HepG2 (cell line): ENCODE data around the gene IL27RA. TPM values are rescaled to one million over a fixed set of nuclear protein-coding genes. Genes with fewer than 3 reads are reported as not detected.

Source experiments
- FOXA3 ChIP-seq: IDR thresholded peaks from 2 replicates; pipeline ENCODE4 v1.6.1; 2016; ENCODE audit warnings: missing genetic modification reagents, missing compliant biosample characterization
- GABPB1 ChIP-seq: IDR thresholded peaks from 2 replicates; pipeline ENCODE4 v1.6.1; 2016; ENCODE audit warnings: mild to moderate bottlenecking, missing genetic modification reagents, moderate library complexity, missing compliant biosample characterization
- KDM3A ChIP-seq: IDR thresholded peaks from 2 replicates; pipeline ENCODE4 v1.6.1; 2018; ENCODE audit warnings: low read depth, missing compliant biosample characterization
- NFE2 ChIP-seq: sonication (generic); formaldehyde crosslinking; IDR thresholded peaks from 2 replicates; pipeline ENCODE4 v1.4.0; 2020; ENCODE audit warnings: missing genetic modification reagents
- NFYC ChIP-seq: IDR thresholded peaks from 2 replicates; pipeline ENCODE4 v1.6.1; 2016; ENCODE audit warnings: missing genetic modification reagents, missing compliant biosample characterization
- NR2F6 ChIP-seq, 2 experiments: IDR thresholded peaks; 2 replicates each; pipeline ENCODE4 v1.6.1; 2016; ENCODE audit warnings: antibody characterized with exemption in 1 of 2, mild to moderate bottlenecking in 1 of 2
- PAWR ChIP-seq: sonication (generic); formaldehyde crosslinking; IDR thresholded peaks from 2 replicates; pipeline ENCODE4 v1.4.0; 2020; ENCODE audit warnings: missing genetic modification reagents, mild to moderate bottlenecking, borderline replicate concordance
- PITX1 ChIP-seq: sonication (generic); formaldehyde crosslinking; IDR thresholded peaks from 2 replicates; pipeline ENCODE4 v1.5.1; 2020; ENCODE audit warnings: mild to moderate bottlenecking, missing genetic modification reagents
- RXRA ChIP-seq: sonication (generic); formaldehyde crosslinking; IDR thresholded peaks from 2 replicates; pipeline ENCODE4 v1.5.1; 2020; ENCODE audit warnings: missing genetic modification reagents
- TFDP2 ChIP-seq: sonication (generic); formaldehyde crosslinking; IDR thresholded peaks from 2 replicates; pipeline ENCODE4 v1.4.0; 2020; ENCODE audit warnings: missing genetic modification reagents
- ZFP37 ChIP-seq: sonication (generic); formaldehyde crosslinking; IDR thresholded peaks from 2 replicates; pipeline ENCODE4 v1.4.0; 2020; ENCODE audit warnings: missing genetic modification reagents, borderline replicate concordance
- ZMYM4 ChIP-seq: sonication (generic); formaldehyde crosslinking; IDR thresholded peaks from 2 replicates; pipeline ENCODE4 v1.8.1; 2023; ENCODE audit warnings: mild to moderate bottlenecking, missing genetic modification reagents
- ZNF205 ChIP-seq: IDR thresholded peaks from 2 replicates; pipeline ENCODE4 v1.6.1; 2018; ENCODE audit warnings: missing biosample characterization, missing genetic modification reagents
- ZNF235 ChIP-seq: sonication (generic); formaldehyde crosslinking; IDR thresholded peaks from 2 replicates; pipeline ENCODE4 v1.8.1; 2023; ENCODE audit warnings: mild to moderate bottlenecking, missing genetic modification reagents, borderline replicate concordance
- ZNF615 ChIP-seq: sonication (generic); formaldehyde crosslinking; IDR thresholded peaks from 2 replicates; pipeline ENCODE4 v1.5.0; 2020; ENCODE audit warnings: mild to moderate bottlenecking, missing genetic modification reagents, borderline replicate concordance
- ZNF737 ChIP-seq: sonication (generic); formaldehyde crosslinking; IDR thresholded peaks from 2 replicates; pipeline ENCODE4 v1.5.0; 2020; ENCODE audit warnings: missing genetic modification reagents, mild to moderate bottlenecking, borderline replicate concordance
- ZNF761 ChIP-seq: sonication (generic); formaldehyde crosslinking; conservative IDR thresholded peaks from 2 replicates; pipeline ENCODE4 v1.4.0; 2020; ENCODE audit warnings: mild to moderate bottlenecking, missing genetic modification reagents
- ZNF800 ChIP-seq: sonication (generic); formaldehyde crosslinking; IDR thresholded peaks from 2 replicates; pipeline ENCODE4 v1.4.0; 2020; ENCODE audit warnings: missing genetic modification reagents
- polyA plus RNA-seq, 8 experiments: library from polyadenylated mRNA; depleted of rRNA in 3 of 8; stranded (reverse) in 7 of 8; unstranded in 1 of 8; fragments of >200 nt; fragmentation: Illumina TruSeq in 4 of 8; extraction: Trizol in 4 of 8; gene quantifications; 2 replicates each; pipeline versions ENCODE4 v1.2.1 to v1.2.3, GENCODE V29; 2011 to 2016; ENCODE audit warnings: low read depth in 4 of 8, missing spikeins in 1 of 8, mixed read lengths in 1 of 8; ENCODE audit not compliant: insufficient read depth in 1 of 8
- total RNA-seq, 5 experiments: library from RNA; depleted of rRNA; stranded (reverse); fragments of >200 nt; fragmentation: Illumina TruSeq; extraction: Trizol; gene quantifications; 2 replicates each; pipeline ENCODE4 v1.2.3, GENCODE V29; 2016; ENCODE audit warnings: low read depth in 1 of 5
- TF ChIP-seq, protein P1 (sequence below): sonication (generic); formaldehyde crosslinking; IDR thresholded peaks from 2 replicates; pipeline ENCODE4 v1.4.0; 2020; ENCODE audit warnings: missing genetic modification reagents

Gene IL27RA
- total and polyA plus RNA-seq, 2 of the 13 experiments (the other 11 are each of a cell fraction or from before 2014, with no cell fraction given), result 3.5 to 8.1 TPM

- TF ChIP-seq GABPB1 (CRISPR knock-in tag), result peak; percentile 69
- TF ChIP-seq ZNF205 (CRISPR knock-in tag), result no peak
- TF ChIP-seq RXRA (CRISPR knock-in tag), result peak; percentile 58; the same call in 1 of the 2 replicates
- no peak for TF ChIP-seq NR2F6 (IDR thresholded peaks at IDR 0.05)
- no peak for TF ChIP-seq NR2F6 (CRISPR knock-in tag; IDR thresholded peaks at IDR 0.05)
- no peak for TF ChIP-seq NFE2 (CRISPR knock-in tag)
- TF ChIP-seq ZNF737 (CRISPR knock-in tag), result no peak
- TF ChIP-seq NFYC (CRISPR knock-in tag), result no peak
- peak; percentile 66; the same call in 1 of the 2 replicates for TF ChIP-seq ZNF761 (CRISPR knock-in tag)
- TF ChIP-seq, protein P1, sequence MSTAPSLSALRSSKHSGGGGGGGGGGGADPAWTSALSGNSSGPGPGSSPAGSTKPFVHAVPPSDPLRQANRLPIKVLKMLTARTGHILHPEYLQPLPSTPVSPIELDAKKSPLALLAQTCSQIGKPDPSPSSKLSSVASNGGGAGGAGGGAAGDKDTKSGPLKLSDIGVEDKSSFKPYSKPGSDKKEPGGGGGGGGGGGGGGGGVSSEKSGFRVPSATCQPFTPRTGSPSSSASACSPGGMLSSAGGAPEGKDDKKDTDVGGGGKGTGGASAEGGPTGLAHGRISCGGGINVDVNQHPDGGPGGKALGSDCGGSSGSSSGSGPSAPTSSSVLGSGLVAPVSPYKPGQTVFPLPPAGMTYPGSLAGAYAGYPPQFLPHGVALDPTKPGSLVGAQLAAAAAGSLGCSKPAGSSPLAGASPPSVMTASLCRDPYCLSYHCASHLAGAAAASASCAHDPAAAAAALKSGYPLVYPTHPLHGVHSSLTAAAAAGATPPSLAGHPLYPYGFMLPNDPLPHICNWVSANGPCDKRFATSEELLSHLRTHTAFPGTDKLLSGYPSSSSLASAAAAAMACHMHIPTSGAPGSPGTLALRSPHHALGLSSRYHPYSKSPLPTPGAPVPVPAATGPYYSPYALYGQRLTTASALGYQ (CRISPR knock-in tag), result no peak; the same call in 1 of the 2 replicates
- no peak for TF ChIP-seq ZNF615 (CRISPR knock-in tag)
- TF ChIP-seq KDM3A (CRISPR knock-in tag), result 0 out of 2 replicates have a peak, but pooled peaks have one; percentile 29
- TF ChIP-seq TFDP2 (CRISPR knock-in tag), result peak; percentile 65; the same call in 1 of the 2 replicates
- TF ChIP-seq ZNF235, result no peak
- TF ChIP-seq PITX1 (CRISPR knock-in tag), result 0 out of 2 replicates have a peak, but pooled peaks have one; percentile 16
- TF ChIP-seq PAWR (CRISPR knock-in tag), result no peak
- TF ChIP-seq FOXA3, result no peak
- TF ChIP-seq ZFP37 (CRISPR knock-in tag), result no peak
- peak; percentile 95 for TF ChIP-seq ZNF800 (CRISPR knock-in tag)
- TF ChIP-seq ZMYM4 (CRISPR knock-in tag), result 0 out of 2 replicates have a peak, but pooled peaks have one; percentile 12
Observed at GRCh38 chr19:14031719-14032480, at the start of gene IL27RA (continued).
